A549 (cell line): Measurements from ENCODE around the gene GRK6.

Experiments used
- EP300 ChIP-seq, 2 experiments: fragments of >200 bp; sonication (Bioruptor Twin); formaldehyde crosslinking; IDR thresholded peaks; 2 replicates in 1 of 2; 3 replicates in 1 of 2; pipeline ENCODE4 v1.6.1; 2016 to 2017
- FOSL2 ChIP-seq, 2 experiments: fragments of 450-650 bp in 1 of 2; fragments of >200 bp in 1 of 2; sonication (Bioruptor Twin) in 1 of 2; formaldehyde crosslinking; IDR thresholded peaks; 2 replicates each; pipeline versions ENCODE4 v1.5.0 to v1.6.1; 2016 to 2020; ENCODE audit warnings: mild to moderate bottlenecking in 1 of 2, moderate library complexity in 1 of 2
- POLR2A ChIP-seq: IDR thresholded peaks from 2 replicates; pipeline ENCODE4 v1.6.1; 2012; ENCODE audit warnings: mild to moderate bottlenecking, low read length
- RAD21 ChIP-seq, 2 experiments: fragments of >200 bp in 1 of 2; sonication (Bioruptor Twin) in 1 of 2; formaldehyde crosslinking in 1 of 2; IDR thresholded peaks in 1 of 2; conservative IDR thresholded peaks in 1 of 2; 2 replicates in 1 of 2; 3 replicates in 1 of 2; pipeline ENCODE4 v1.6.1; 2012 to 2018; ENCODE audit warnings: inconsistent platforms in 1 of 2
- TP53 ChIP-seq: fragments of 250-450 bp; sonication (Bioruptor Pico); IDR thresholded peaks from 2 replicates; pipeline ENCODE4 v1.5.0; 2021; ENCODE audit warnings: mild to moderate bottlenecking, moderate library complexity
- TF ChIP-seq, protein P1 (sequence below): fragments of >200 bp; sonication (Bioruptor Twin); formaldehyde crosslinking; IDR thresholded peaks from 3 replicates; pipeline ENCODE4 v1.5.1; 2016
- TF ChIP-seq, protein P2 (sequence below): IDR thresholded peaks from 2 replicates; pipeline ENCODE4 v1.6.1; 2012
- TF ChIP-seq, protein P3 (sequence below): fragments of >200 bp; sonication (Bioruptor Twin); formaldehyde crosslinking; IDR thresholded peaks from 3 replicates; pipeline ENCODE4 v1.6.1; 2016

DNA sequence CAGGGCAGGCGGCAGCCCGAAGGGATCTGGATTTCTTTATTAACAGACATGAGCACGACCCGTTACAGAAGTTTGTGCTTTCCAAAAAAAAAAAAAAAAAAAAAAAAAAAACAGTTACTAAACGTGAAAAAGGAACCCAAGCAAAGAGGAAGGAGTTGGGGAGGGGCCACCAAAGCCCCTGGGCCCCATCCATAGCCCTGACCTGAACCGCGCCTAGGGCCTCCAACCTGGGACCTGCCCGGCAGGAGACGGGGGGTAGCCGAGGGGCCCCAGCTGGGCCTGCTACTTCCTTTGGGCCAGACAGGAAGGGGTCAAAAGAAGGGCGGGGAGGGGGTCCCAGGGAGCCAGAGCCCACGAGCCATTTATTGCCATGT lies 30.1 kb downstream of the GRK6 start:
- TF ChIP-seq, protein P1, sequence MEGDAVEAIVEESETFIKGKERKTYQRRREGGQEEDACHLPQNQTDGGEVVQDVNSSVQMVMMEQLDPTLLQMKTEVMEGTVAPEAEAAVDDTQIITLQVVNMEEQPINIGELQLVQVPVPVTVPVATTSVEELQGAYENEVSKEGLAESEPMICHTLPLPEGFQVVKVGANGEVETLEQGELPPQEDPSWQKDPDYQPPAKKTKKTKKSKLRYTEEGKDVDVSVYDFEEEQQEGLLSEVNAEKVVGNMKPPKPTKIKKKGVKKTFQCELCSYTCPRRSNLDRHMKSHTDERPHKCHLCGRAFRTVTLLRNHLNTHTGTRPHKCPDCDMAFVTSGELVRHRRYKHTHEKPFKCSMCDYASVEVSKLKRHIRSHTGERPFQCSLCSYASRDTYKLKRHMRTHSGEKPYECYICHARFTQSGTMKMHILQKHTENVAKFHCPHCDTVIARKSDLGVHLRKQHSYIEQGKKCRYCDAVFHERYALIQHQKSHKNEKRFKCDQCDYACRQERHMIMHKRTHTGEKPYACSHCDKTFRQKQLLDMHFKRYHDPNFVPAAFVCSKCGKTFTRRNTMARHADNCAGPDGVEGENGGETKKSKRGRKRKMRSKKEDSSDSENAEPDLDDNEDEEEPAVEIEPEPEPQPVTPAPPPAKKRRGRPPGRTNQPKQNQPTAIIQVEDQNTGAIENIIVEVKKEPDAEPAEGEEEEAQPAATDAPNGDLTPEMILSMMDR, result no peak; the same call in 2 of the 3 replicates
- TF ChIP-seq POLR2A (no peak), RAD21 (conservative IDR thresholded peaks at IDR 0.05 in 1 of 2, IDR thresholded peaks at IDR 0.05 in 1 of 2) (no peak), TP53 (CRISPR knock-in tag) (no peak), EP300 (IDR thresholded peaks at IDR 0.05) (no peak), FOSL2 (IDR thresholded peaks at IDR 0.05) (no peak), FOSL2 (CRISPR knock-in tag; IDR thresholded peaks at IDR 0.05) (no peak)
- TF ChIP-seq, protein P2, sequence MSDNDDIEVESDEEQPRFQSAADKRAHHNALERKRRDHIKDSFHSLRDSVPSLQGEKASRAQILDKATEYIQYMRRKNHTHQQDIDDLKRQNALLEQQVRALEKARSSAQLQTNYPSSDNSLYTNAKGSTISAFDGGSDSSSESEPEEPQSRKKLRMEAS, result no peak
- TF ChIP-seq, protein P3, sequence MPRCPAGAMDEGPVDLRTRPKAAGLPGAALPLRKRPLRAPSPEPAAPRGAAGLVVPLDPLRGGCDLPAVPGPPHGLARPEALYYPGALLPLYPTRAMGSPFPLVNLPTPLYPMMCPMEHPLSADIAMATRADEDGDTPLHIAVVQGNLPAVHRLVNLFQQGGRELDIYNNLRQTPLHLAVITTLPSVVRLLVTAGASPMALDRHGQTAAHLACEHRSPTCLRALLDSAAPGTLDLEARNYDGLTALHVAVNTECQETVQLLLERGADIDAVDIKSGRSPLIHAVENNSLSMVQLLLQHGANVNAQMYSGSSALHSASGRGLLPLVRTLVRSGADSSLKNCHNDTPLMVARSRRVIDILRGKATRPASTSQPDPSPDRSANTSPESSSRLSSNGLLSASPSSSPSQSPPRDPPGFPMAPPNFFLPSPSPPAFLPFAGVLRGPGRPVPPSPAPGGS, result no peak
